Gastrocnemius medialis (tissue), 4 donors: Measurements from ENCODE around the gene CHRNB4. TPM values are rescaled to one million over a fixed set of nuclear protein-coding genes. Genes with fewer than 3 reads are reported as not detected.
"Not testable (repeated sequence)": the region's sequence is repeated elsewhere in the genome, so short reads cannot be mapped to it uniquely, and the experiment has no call there.

Experiments used
- ATAC-seq, 2 donors: fragments of 150-250 bp; one replicate each; pipeline ENCODE4 v1.9.1; 2016
- DNase-seq, 2 donors: peaks; one replicate each; pipeline ENCODE4 v3.0.0-alpha.2; 2019
- H3K27ac ChIP-seq, 4 donors: fragments of 200-600 bp; sonication (generic); 1 replicate in 1 of 4; 2 replicates in 3 of 4; pipeline ENCODE4 v1.5.1; 2016 to 2018; ENCODE audit warnings: mild to moderate bottlenecking in 2 of 4, moderate library complexity in 1 of 4
- H3K27me3 ChIP-seq, 3 donors: fragments of 200-600 bp; sonication (generic) in 2 of 3; 1 replicate in 1 of 3; 2 replicates in 2 of 3; pipeline versions ENCODE4 v1.5.1 to v1.6.0; 2016 to 2019; ENCODE audit warnings: mild to moderate bottlenecking in 1 of 3, moderate library complexity in 1 of 3
- H3K36me3 ChIP-seq, 2 donors: fragments of 200-600 bp; sonication (generic) in 1 of 2; one replicate each; pipeline ENCODE4 v1.5.1; 2017 to 2018
- H3K4me1 ChIP-seq, 2 donors: fragments of 200-600 bp; sonication (generic) in 1 of 2; one replicate each; pipeline ENCODE4 v1.5.1; 2016 to 2017; ENCODE audit warnings: mild to moderate bottlenecking in 2 of 2
- H3K4me3 ChIP-seq, 4 donors: fragments of 200-600 bp; sonication (generic) in 3 of 4; 1 replicate in 1 of 4; 2 replicates in 3 of 4; pipeline ENCODE4 v1.5.1; 2016 to 2019; ENCODE audit warnings: mild to moderate bottlenecking in 2 of 4
- H3K9me3 ChIP-seq, 3 donors: fragments of 200-600 bp; sonication (generic) in 2 of 3; 1 replicate in 1 of 3; 2 replicates in 2 of 3; pipeline ENCODE4 v1.5.1; 2016 to 2019
- CTCF ChIP-seq, 5 experiments: fragments of 450-650 bp in 3 of 5; fragments of 200-600 bp in 2 of 5; sonication (generic) in 2 of 5; IDR thresholded peaks in 4 of 5; conservative IDR thresholded peaks in 1 of 5; 1 replicate in 4 of 5; 2 replicates in 1 of 5; pipeline ENCODE4 v1.5.1; 2016 to 2019; ENCODE audit warnings: antibody characterized with exemption in 5 of 5, mild to moderate bottlenecking in 3 of 5, moderate library complexity in 3 of 5
- POLR2A ChIP-seq, 2 donors: fragments of 450-650 bp; IDR thresholded peaks; one replicate each; pipeline ENCODE4 v1.6.1; 2017; ENCODE audit warnings: antibody characterized with exemption in 2 of 2, mild to moderate bottlenecking in 2 of 2, moderate library complexity in 2 of 2
- in situ Hi-C, 4 donors: fragments of 200-750 bp; cut with MboI; loops; one replicate each; pipeline versions ENCODE4 v1.15.0 to v1.8.0; 2017; ENCODE audit warnings: low sequenced_read_pairs in 4 of 4
- intact Hi-C: fragments of 100-400 bp; cut with DNase I; formaldehyde crosslinking; loops from one replicate; pipeline ENCODE4 v1.15.1; 2023; ENCODE audit warnings: low total_unique reads
- total RNA-seq, 4 donors: library from RNA; depleted of rRNA; stranded (reverse); fragments of >200 nt; gene quantifications; one replicate each; pipeline versions ENCODE4 v1.1.0 to v1.2.3, GENCODE V29; 2016

CHRNB4 gene
- total RNA-seq, 4 donors from 2014 or later: not detected

DNA sequence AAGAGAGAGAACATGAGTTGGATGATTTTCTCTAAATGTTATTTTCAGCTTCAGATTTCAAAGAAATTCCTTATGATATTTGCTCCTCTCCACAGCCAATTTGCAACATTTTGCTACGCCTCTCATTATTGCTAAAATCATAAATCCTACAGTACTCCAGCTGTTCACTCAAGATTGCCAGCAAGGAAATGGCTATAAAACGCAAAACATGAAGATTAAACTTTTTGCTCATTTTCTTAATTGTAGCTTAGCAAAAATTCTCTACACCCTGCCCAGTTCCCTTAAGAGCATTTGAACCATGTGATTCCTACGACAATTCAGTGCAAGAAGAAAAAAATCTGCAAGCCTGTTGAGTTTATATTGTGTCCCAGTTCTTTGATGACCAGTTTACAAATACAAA is 27.0 kb downstream of the CHRNB4 start:
- H3K27ac ChIP-seq: no peak overlapping the region
- H3K27me3 ChIP-seq: peaks cover 0 to 3% (median 1%) of the 10 kb centered on the region in 3 donors
- no peak overlapping the region for H3K4me3 ChIP-seq
- ATAC-seq (no peak), DNase-seq (no peak)
- H3K9me3 ChIP-seq: no peaks in the 10 kb centered on the region
- no peaks in the 10 kb centered on the region for H3K4me1 ChIP-seq
- H3K36me3 ChIP-seq: no peaks in the 10 kb centered on the region
- in situ Hi-C loops: loop anchor here in 1 of 4 donors (10.0 kb wide), 1 partner anchor 141 kb away; no protein-coding TSS in a partner anchor
- no peak for TF ChIP-seq CTCF (IDR thresholded peaks at IDR 0.05 in 4 of 5, conservative IDR thresholded peaks at IDR 0.05 in 1 of 5)
- TF ChIP-seq POLR2A (IDR thresholded peaks at IDR 0.05): no peak
- intact Hi-C loops: no loop called here

GRCh38 chr15:78609551-78609950 is 31.5 kb downstream of the CHRNB4 start:
- ATAC-seq, H3K27ac ChIP-seq, H3K4me3 ChIP-seq, intact Hi-C loops, H3K36me3 ChIP-seq, H3K27me3 ChIP-seq, DNase-seq, H3K4me1 ChIP-seq, in situ Hi-C loops, H3K9me3 ChIP-seq: not testable (repeated sequence)

DNA sequence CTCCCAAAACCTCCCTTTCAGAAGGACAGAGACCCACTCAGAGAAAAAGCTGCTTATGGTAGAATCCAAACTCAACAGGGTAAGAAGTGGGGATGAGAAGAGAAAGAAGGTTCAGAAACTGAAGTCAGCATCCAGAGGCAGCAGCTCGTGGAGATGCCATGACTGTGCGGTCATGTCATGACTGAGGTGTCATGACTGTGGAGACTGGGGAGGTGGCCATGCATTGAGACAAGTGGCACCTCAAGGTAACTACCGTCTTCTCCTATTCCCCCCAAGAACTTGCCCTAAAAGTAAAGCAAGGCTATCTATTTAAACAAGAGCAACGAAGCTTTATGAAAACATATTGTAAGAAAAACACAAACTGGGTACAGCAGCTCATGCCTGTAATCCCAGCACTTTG is 35.3 kb downstream of the CHRNB4 start:
- Histone ChIP-seq H3K36me3 (no peaks in the 10 kb centered on the region), H3K4me1 (no peaks in the 10 kb centered on the region), H3K27ac (no peak overlapping the region), H3K4me3 (no peak overlapping the region), H3K9me3 (no peaks in the 10 kb centered on the region), H3K27me3 (no peaks in the 10 kb centered on the region)
- DNase-seq (no peak), ATAC-seq (no peak)
- intact Hi-C loops (no loop called here), in situ Hi-C loops (no loop called here)
- TF ChIP-seq CTCF (IDR thresholded peaks at IDR 0.05 in 4 of 5, conservative IDR thresholded peaks at IDR 0.05 in 1 of 5) (no peak), POLR2A (IDR thresholded peaks at IDR 0.05) (no peak)

- Histone ChIP-seq H3K27me3 (no peaks in the 10 kb centered on the region), H3K36me3 (no peaks in the 10 kb centered on the region), H3K9me3 (no peaks in the 10 kb centered on the region), H3K27ac (no peak overlapping the region), H3K4me1 (no peaks in the 10 kb centered on the region), H3K4me3 (no peak overlapping the region)
- in situ Hi-C loops: no loop called here
- TF ChIP-seq POLR2A (IDR thresholded peaks at IDR 0.05): no peak
- no peak for TF ChIP-seq CTCF (IDR thresholded peaks at IDR 0.05 in 4 of 5, conservative IDR thresholded peaks at IDR 0.05 in 1 of 5)
- intact Hi-C loops: no loop called here
- ATAC-seq: no peak
- no peak for DNase-seq
Measured at GRCh38 chr15:78605201-78605600, 35.8 kb downstream of the CHRNB4 start.

DNA sequence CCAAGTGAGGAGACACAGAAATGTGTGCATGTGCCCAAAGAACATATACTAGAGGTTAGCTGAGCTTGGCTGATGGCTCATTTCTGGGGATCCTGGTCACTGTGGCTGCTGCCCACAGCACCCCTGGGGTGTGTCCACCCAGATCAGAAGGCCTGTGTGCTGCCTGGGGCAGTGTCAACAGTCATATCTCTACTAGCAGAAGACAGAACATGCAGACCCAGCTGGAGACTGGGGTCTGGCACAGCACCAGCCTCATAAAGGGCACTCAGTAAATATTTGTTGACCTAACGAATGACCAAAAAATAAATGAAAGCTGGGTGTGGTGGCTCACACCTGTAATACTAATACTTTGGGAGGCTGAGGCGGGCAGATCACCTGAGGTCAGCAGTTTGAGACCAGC is 36.6 kb downstream of the CHRNB4 start:
- intact Hi-C loops (no loop called here), in situ Hi-C loops (no loop called here)
- no peak for DNase-seq
- no peaks in the 10 kb centered on the region for H3K36me3 ChIP-seq
- no peak for ATAC-seq
- H3K4me3 ChIP-seq: no peak overlapping the region
- no peaks in the 10 kb centered on the region for H3K27me3 ChIP-seq
- TF ChIP-seq CTCF (IDR thresholded peaks at IDR 0.05 in 4 of 5, conservative IDR thresholded peaks at IDR 0.05 in 1 of 5) (no peak), POLR2A (IDR thresholded peaks at IDR 0.05) (no peak)
- no peaks in the 10 kb centered on the region for H3K9me3 ChIP-seq
- no peak overlapping the region for H3K27ac ChIP-seq
- no peaks in the 10 kb centered on the region for H3K4me1 ChIP-seq
